Measurements from ENCODE around the gene OR51L1.

DNA sequence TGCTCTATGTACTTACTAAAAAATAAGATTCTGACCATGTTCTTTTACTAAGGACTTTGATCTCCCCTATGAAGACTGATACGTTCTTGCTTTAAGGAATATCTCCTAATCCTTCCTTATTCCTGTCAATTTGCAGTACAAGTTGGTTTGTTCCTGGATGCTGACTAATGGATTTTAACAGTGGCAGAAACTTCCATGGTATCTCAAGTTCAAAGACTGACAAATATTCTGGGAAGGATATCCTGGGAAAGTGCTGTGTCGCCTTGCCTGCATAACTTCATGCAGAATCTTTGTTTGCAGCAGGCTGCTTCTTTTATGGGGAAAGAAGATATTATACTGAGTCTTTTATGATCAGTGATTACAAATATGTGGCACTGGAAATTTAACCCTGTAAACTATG is 43.3 kb downstream of the OR51L1 start:
- TF ChIP-seq, protein P1, sequence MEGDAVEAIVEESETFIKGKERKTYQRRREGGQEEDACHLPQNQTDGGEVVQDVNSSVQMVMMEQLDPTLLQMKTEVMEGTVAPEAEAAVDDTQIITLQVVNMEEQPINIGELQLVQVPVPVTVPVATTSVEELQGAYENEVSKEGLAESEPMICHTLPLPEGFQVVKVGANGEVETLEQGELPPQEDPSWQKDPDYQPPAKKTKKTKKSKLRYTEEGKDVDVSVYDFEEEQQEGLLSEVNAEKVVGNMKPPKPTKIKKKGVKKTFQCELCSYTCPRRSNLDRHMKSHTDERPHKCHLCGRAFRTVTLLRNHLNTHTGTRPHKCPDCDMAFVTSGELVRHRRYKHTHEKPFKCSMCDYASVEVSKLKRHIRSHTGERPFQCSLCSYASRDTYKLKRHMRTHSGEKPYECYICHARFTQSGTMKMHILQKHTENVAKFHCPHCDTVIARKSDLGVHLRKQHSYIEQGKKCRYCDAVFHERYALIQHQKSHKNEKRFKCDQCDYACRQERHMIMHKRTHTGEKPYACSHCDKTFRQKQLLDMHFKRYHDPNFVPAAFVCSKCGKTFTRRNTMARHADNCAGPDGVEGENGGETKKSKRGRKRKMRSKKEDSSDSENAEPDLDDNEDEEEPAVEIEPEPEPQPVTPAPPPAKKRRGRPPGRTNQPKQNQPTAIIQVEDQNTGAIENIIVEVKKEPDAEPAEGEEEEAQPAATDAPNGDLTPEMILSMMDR (conservative IDR thresholded peaks at IDR 0.05; ENCODE audit: low read depth, low read length) = no peak
- TF ChIP-seq POLR2A (IDR thresholded peaks at IDR 0.05; ENCODE audit: low read depth, low read length) (no peak), SMC3 (IDR thresholded peaks at IDR 0.05; ENCODE audit: low read depth, low read length) (no peak), NFE2L2 (IDR thresholded peaks at IDR 0.05; ENCODE audit: low read depth, low read length) (no peak), RAD21 (IDR thresholded peaks at IDR 0.05; ENCODE audit: low read length) (no peak), CEBPB (IDR thresholded peaks at IDR 0.05; ENCODE audit: low read depth, low read length) (no peak), MAFK (IDR thresholded peaks at IDR 0.05; ENCODE audit: low read depth, low read length) (peak; percentile 57; the same call in 1 of the 2 replicates), FOS (IDR thresholded peaks at IDR 0.05; ENCODE audit: low read depth, low read length) (no peak), MAZ (IDR thresholded peaks at IDR 0.05; ENCODE audit: borderline replicate concordance, low read depth, low read length) (no peak)
- TF ChIP-seq, protein P2, sequence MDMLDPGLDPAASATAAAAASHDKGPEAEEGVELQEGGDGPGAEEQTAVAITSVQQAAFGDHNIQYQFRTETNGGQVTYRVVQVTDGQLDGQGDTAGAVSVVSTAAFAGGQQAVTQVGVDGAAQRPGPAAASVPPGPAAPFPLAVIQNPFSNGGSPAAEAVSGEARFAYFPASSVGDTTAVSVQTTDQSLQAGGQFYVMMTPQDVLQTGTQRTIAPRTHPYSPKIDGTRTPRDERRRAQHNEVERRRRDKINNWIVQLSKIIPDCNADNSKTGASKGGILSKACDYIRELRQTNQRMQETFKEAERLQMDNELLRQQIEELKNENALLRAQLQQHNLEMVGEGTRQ (IDR thresholded peaks at IDR 0.05; ENCODE audit: low read depth, low read length) = no peak
- TF ChIP-seq, protein P3, sequence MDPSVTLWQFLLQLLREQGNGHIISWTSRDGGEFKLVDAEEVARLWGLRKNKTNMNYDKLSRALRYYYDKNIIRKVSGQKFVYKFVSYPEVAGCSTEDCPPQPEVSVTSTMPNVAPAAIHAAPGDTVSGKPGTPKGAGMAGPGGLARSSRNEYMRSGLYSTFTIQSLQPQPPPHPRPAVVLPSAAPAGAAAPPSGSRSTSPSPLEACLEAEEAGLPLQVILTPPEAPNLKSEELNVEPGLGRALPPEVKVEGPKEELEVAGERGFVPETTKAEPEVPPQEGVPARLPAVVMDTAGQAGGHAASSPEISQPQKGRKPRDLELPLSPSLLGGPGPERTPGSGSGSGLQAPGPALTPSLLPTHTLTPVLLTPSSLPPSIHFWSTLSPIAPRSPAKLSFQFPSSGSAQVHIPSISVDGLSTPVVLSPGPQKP (IDR thresholded peaks at IDR 0.05; ENCODE audit: borderline replicate concordance, low read depth, low read length) = no peak
